H1 (cell line): ENCODE measurements around the gene SEH1L. TPM values are rescaled to one million over a fixed set of nuclear protein-coding genes. Genes with fewer than 3 reads are reported as not detected.

Source experiments
- CTCF ChIA-PET: fragments of 300-600 bp; sonication (Branson Sonifier 250); formaldehyde crosslinking; loops from one replicate; lab custom pipeline; 2021; ENCODE audit not compliant: partially characterized antibody; lab: Charles Lee
- POLR2A ChIA-PET: fragments of 300-600 bp; sonication (Branson Sonifier 250); formaldehyde crosslinking; loops from one replicate; lab custom pipeline; 2021; ENCODE audit warnings: inconsistent platforms; ENCODE audit not compliant: partially characterized antibody; lab: Charles Lee
- DNase-seq, 2 experiments: peaks; one replicate each; pipeline versions ENCODE4 v3.0.0 to v3.0.0-alpha.2; 2010 to 2022; ENCODE audit warnings: low spot score in 2 of 2, low read depth in 1 of 2, mixed read lengths in 1 of 2
- FAIRE-seq: peaks from 2 replicates; lab custom pipeline; 2011; peaks lifted over from hg19 to GRCh38; lab: Jason Lieb, UNC
- H2AFZ ChIP-seq: 2 replicates; pipeline ENCODE4 v1.8.1; 2012; ENCODE audit warnings: low read length, inconsistent platforms
- H2AK5ac ChIP-seq: 2 replicates; pipeline ENCODE4 v1.6.1; 2013; ENCODE audit warnings: low read depth, low read length
- H2BK120ac ChIP-seq: replicated peaks from 2 replicates; pipeline ENCODE3; 2013; ENCODE audit warnings: low read depth, low read length, inconsistent platforms
- H2BK12ac ChIP-seq: 2 replicates; pipeline ENCODE4 v1.6.1; 2013; ENCODE audit warnings: low read depth, low read length
- H2BK15ac ChIP-seq: 2 replicates; pipeline ENCODE4 v1.6.1; 2013; ENCODE audit warnings: low read length
- H2BK20ac ChIP-seq: 2 replicates; pipeline ENCODE4 v1.6.1; 2013; ENCODE audit warnings: low read length
- H2BK5ac ChIP-seq: 2 replicates; pipeline ENCODE4 v1.6.1; 2013; ENCODE audit warnings: low read depth, low read length
- H3K14ac ChIP-seq: 2 replicates; pipeline ENCODE4 v1.6.1; 2013; ENCODE audit warnings: inconsistent platforms; ENCODE audit not compliant: insufficient read length
- H3K18ac ChIP-seq: 2 replicates; pipeline ENCODE4 v1.6.1; 2013; ENCODE audit warnings: low read length; ENCODE audit errors: extremely low read depth
- H3K23ac ChIP-seq: 2 replicates; pipeline ENCODE4 v1.6.1; 2013; ENCODE audit warnings: inconsistent platforms; ENCODE audit not compliant: insufficient read length
- H3K23me2 ChIP-seq: 2 replicates; pipeline ENCODE4 v1.6.1; 2013; ENCODE audit warnings: low read depth, low read length
- H3K27ac ChIP-seq: 2 replicates; pipeline ENCODE4 v1.6.1; 2011; ENCODE audit warnings: low read depth, low read length, inconsistent platforms
- H3K27me3 ChIP-seq, 4 experiments: replicated peaks in 1 of 4; 1 replicate in 1 of 4; 2 replicates in 3 of 4; pipeline versions ENCODE4 v1.6.1 to v1.8.1; 2011 to 2013; ENCODE audit warnings: low read length in 3 of 4, mild to moderate bottlenecking in 3 of 4, inconsistent platforms in 2 of 4, mixed read lengths in 2 of 4, moderate library complexity in 1 of 4; ENCODE audit not compliant: control insufficient read depth in 3 of 4, insufficient read depth in 3 of 4; ENCODE audit errors: extremely low read depth in 1 of 4
- H3K36me3 ChIP-seq, 4 experiments: 2 replicates each; pipeline versions ENCODE4 v1.6.1 to v1.8.1; 2011 to 2013; ENCODE audit warnings: mild to moderate bottlenecking in 4 of 4, low read length in 3 of 4, moderate library complexity in 2 of 4, control low read depth in 1 of 4, inconsistent platforms in 1 of 4; ENCODE audit not compliant: insufficient read depth in 4 of 4, control insufficient read depth in 2 of 4
- H3K4ac ChIP-seq: replicated peaks from 2 replicates; pipeline ENCODE3; 2013; ENCODE audit warnings: low read length, low read depth, mixed read lengths, inconsistent platforms; ENCODE audit not compliant: insufficient read length
- H3K4me1 ChIP-seq, 4 experiments: replicated peaks in 1 of 4; 1 replicate in 1 of 4; 2 replicates in 3 of 4; pipeline versions ENCODE4 v1.6.1 to v1.8.1; 2011 to 2013; ENCODE audit warnings: low read length in 3 of 4, inconsistent platforms in 2 of 4, mixed read lengths in 1 of 4; ENCODE audit not compliant: insufficient read depth in 4 of 4, control insufficient read depth in 3 of 4
- H3K4me2 ChIP-seq, 2 experiments: 2 replicates each; pipeline versions ENCODE4 v1.6.1 to v1.8.1; 2011 to 2013; ENCODE audit warnings: low read depth in 2 of 2, low read length in 2 of 2, control low read depth in 1 of 2, inconsistent platforms in 1 of 2, mild to moderate bottlenecking in 1 of 2; ENCODE audit not compliant: insufficient read depth in 1 of 2
- H3K4me3 ChIP-seq, 4 experiments: fragments of 200-600, 300-600 bp in 1 of 4; sonication (generic), shearing (Covaris generic), sonication (Bioruptor Twin) in 1 of 4; 2 replicates each; pipeline versions ENCODE4 v1.5.1 to v1.8.1; 2011 to 2016; ENCODE audit warnings: low read length in 4 of 4, low read depth in 3 of 4, control low read depth in 2 of 4, inconsistent platforms in 2 of 4, mild to moderate bottlenecking in 2 of 4, mixed read lengths in 1 of 4, moderate library complexity in 1 of 4; ENCODE audit not compliant: insufficient read depth in 2 of 4; ENCODE audit errors: extremely low read depth in 1 of 4
- H3K56ac ChIP-seq: replicated peaks from 2 replicates; pipeline ENCODE3; 2013; ENCODE audit warnings: low read depth, mild to moderate bottlenecking, mixed read lengths, low read length, inconsistent platforms; ENCODE audit not compliant: insufficient read length
- H3K79me1 ChIP-seq: 2 replicates; pipeline ENCODE4 v1.6.1; 2013; ENCODE audit warnings: low read depth, low read length, control low read depth
- H3K79me2 ChIP-seq, 2 experiments: 2 replicates each; pipeline versions ENCODE4 v1.6.1 to v1.8.1; 2012 to 2013; ENCODE audit warnings: low read length in 2 of 2, mild to moderate bottlenecking in 2 of 2, inconsistent platforms in 1 of 2; ENCODE audit not compliant: insufficient read depth in 2 of 2, control insufficient read depth in 1 of 2
- H3K9ac ChIP-seq, 4 experiments: replicated peaks in 1 of 4; 1 replicate in 1 of 4; 2 replicates in 3 of 4; pipeline versions ENCODE4 v1.6.1 to v1.8.1; 2011 to 2013; ENCODE audit warnings: low read depth in 3 of 4, low read length in 3 of 4, control low read depth in 2 of 4, mild to moderate bottlenecking in 2 of 4, moderate library complexity in 2 of 4, inconsistent platforms in 1 of 4; ENCODE audit errors: extremely low read depth in 1 of 4
- H3K9me3 ChIP-seq, 2 experiments: 2 replicates each; pipeline versions ENCODE4 v1.6.1 to v1.8.1; 2012 to 2013; ENCODE audit warnings: mild to moderate bottlenecking in 2 of 2, moderate library complexity in 2 of 2, control low read depth in 1 of 2, inconsistent platforms in 1 of 2, low read depth in 1 of 2, low read length in 1 of 2, mixed read lengths in 1 of 2; ENCODE audit not compliant: insufficient read depth in 2 of 2
- H4K20me1 ChIP-seq, 2 experiments: replicated peaks in 1 of 2; 2 replicates each; pipeline versions ENCODE3 to v1.8.1; 2011 to 2013; ENCODE audit warnings: inconsistent platforms in 2 of 2, low read length in 2 of 2, mild to moderate bottlenecking in 1 of 2; ENCODE audit not compliant: insufficient read depth in 2 of 2, control insufficient read depth in 1 of 2
- H4K5ac ChIP-seq: 2 replicates; pipeline ENCODE4 v1.6.1; 2013; ENCODE audit warnings: low read length, low read depth, mixed read lengths, inconsistent platforms; ENCODE audit not compliant: insufficient read length
- H4K8ac ChIP-seq: 2 replicates; pipeline ENCODE4 v1.8.0; 2013; ENCODE audit warnings: mild to moderate bottlenecking, moderate library complexity, low read length, inconsistent platforms; ENCODE audit not compliant: insufficient read depth; ENCODE audit errors: extremely low read depth
- H4K91ac ChIP-seq: replicated peaks from 2 replicates; pipeline ENCODE3; 2013; ENCODE audit warnings: low read length, mixed read lengths, inconsistent platforms; ENCODE audit not compliant: insufficient read length
- CHD2 ChIP-seq: IDR thresholded peaks from 2 replicates; pipeline ENCODE4 v1.6.1; 2012; ENCODE audit warnings: low read length, improper control_type of control experiment
- YY1 ChIP-seq: IDR thresholded peaks from 2 replicates; pipeline ENCODE4 v1.6.1; 2011; ENCODE audit warnings: low read depth, mild to moderate bottlenecking, low read length
- WGBS, 2 experiments: shearing (Covaris generic) in 1 of 2; methylation state at CpG; one replicate each; pipeline versions ENCODE4 v1.1.6 to v1.1.7; 2013 to 2015; ENCODE audit warnings: low lambda C conversion rate in 2 of 2, mixed read lengths in 2 of 2, inconsistent platforms in 1 of 2, low coverage in 1 of 2, missing lambda C conversion rate in 1 of 2; ENCODE audit not compliant: insufficient replicate concordance in 2 of 2, insufficient coverage in 1 of 2, insufficient read length in 1 of 2; ENCODE audit errors: extremely low coverage in 1 of 2, missing lambda C conversion rate in 1 of 2; 5-methylcytosine and 5-hydroxymethylcytosine counted together
- polyA plus RNA-seq, 7 experiments: library from polyadenylated mRNA; depleted of rRNA in 3 of 7; stranded (reverse) in 5 of 7; unstranded in 2 of 7; fragments of >200 nt in 5 of 7; fragments of 200-250 nt in 2 of 7; gene quantifications; 1 replicate in 5 of 7; 2 replicates in 1 of 7; 4 replicates in 1 of 7; pipeline versions ENCODE4 v1.2.1 to v1.2.3, GENCODE V29; 2011 to 2013; ENCODE audit warnings: missing spikeins in 2 of 7, mixed read lengths in 2 of 7
- total RNA-seq: library from RNA; stranded (reverse); fragmentation: NEBNext Ultra II Directional; extraction: Animal tissue kit (Norgen Biotek cat#: 25700); gene quantifications from 2 replicates; pipeline ENCODE4 v1.2.1, GENCODE V29; 2021

The SEH1L gene
- total and polyA plus RNA-seq, 2 of the 8 experiments (the other 6 are each of a cell fraction or from before 2014, with no cell fraction given) = 41.7 to 96.7 TPM

DNA sequence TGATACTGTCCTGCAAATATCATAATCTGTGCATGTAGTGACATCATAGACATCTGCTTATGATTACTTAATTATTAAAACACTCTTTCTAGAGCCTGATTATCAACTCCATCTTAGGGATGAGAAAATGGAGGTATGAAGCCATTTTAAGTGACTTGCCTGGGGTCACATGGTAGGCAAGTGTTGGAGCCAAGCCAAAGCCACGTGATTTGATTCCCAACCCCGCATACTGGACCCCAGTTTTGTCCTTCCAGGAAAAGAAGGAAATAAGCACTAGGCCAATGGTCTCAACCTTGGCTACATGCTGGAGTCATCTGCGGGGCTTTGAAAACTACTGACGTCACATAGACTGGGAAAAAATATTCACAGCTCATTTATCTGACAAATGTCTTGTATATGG is 19.6 kb upstream of the SEH1L start:
- Histone ChIP-seq H3K4me1 (peaks cover 0 to under 1% (median 0%) of the 10 kb centered on the region in 4 experiments; a peak in 1 of 7 replicates), H3K79me2 (no peaks in the 10 kb centered on the region), H3K14ac (no peak overlapping the region), H3K18ac (no peak overlapping the region)
- TF ChIP-seq YY1 (peak; percentile 63), CHD2 (no peak)
- TF ChIP-seq, all 59 proteins: peak for 1
- H3K23ac ChIP-seq = no peak overlapping the region
- H3K9me3 ChIP-seq = no peaks in the 10 kb centered on the region
- no peaks in the 10 kb centered on the region for H3K36me3 ChIP-seq
- H2AFZ ChIP-seq = no peak overlapping the region
- no peak overlapping the region for H3K56ac ChIP-seq
- 93% methylated on average over 4 of the region's 4 CpGs; no CpG with 5 or more reads in 1 of the 2 experiments for WGBS, 2 experiments
- H2BK12ac ChIP-seq = no peak overlapping the region
- FAIRE-seq = no peak
- H2AK5ac ChIP-seq = no peak overlapping the region
- H4K8ac ChIP-seq = no peak overlapping the region
- H3K9ac ChIP-seq = no peak overlapping the region
- no peak overlapping the region for H3K4me2 ChIP-seq
- H3K4ac ChIP-seq = no peak overlapping the region
- DNase-seq = no peak
- no peak overlapping the region for H4K91ac ChIP-seq
- POLR2A ChIA-PET = no interaction called here
- H3K79me1 ChIP-seq = no peaks in the 10 kb centered on the region
- no peak overlapping the region for H3K4me3 ChIP-seq
- H2BK5ac ChIP-seq = no peak overlapping the region
- no peak overlapping the region for H2BK15ac ChIP-seq
- no peaks in the 10 kb centered on the region for H3K27me3 ChIP-seq
- no peak overlapping the region for H3K27ac ChIP-seq
- no peaks in the 10 kb centered on the region for H4K20me1 ChIP-seq
- no peak overlapping the region for H2BK20ac ChIP-seq
- no peak overlapping the region for H2BK120ac ChIP-seq
- H4K5ac ChIP-seq = no peak overlapping the region
- CTCF ChIA-PET = interaction anchor here (1.2 kb wide), 1 partner anchor 177 kb away, joined by 3 read pairs; no protein-coding TSS in a partner anchor
- no peaks in the 10 kb centered on the region for H3K23me2 ChIP-seq
